HG03280 (cell line): ENCODE results near the gene TMEM59L.
"Not testable (repeated sequence)": the region's sequence is repeated elsewhere in the genome, so short reads cannot be mapped to it uniquely, and the experiment has no call there.

Experiments used
- ATAC-seq: cut with Tn5 transposase; IDR thresholded peaks from one replicate; pipeline ENCODE4 v1.9.1; 2021; ENCODE audit warnings: mild to moderate bottlenecking, moderate library complexity; ENCODE audit not compliant: unreplicated experiment

Gene TMEM59L

DNA sequence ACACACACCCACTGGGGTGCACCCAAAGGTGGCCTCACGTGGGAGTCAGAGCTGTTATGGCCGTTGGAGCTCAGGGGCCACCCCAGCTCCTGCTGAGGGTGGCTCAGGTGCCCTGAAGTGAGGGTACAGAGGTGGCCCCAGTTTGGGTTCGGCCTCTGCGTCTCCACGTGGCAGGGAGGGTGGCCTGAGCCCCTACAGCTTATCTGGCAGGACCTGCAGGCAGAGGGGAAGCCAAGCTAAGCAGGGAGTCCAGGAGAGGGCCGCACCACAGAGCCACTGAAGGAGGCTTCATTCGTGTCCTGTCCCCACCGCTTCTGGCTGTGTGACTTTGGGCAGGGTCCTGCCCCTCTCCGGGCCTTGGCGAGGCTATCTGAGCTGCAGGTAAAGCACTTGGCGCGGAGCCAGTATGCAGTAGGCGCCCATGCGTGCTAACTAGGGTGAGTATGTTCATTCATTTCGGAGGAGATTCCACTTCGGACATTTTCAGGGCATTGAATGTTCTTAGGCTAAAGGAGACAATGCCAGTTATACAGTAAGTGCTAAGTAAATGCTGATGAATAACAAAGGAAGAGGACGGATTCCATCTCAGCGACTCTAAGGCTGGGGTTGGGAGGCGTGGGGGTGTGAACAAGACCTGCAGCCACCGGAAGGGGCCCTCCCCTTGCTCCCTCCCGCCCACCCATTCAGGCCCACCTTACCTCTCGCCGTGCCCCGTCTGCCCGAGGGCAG is 19.1 kb upstream of the TMEM59L start:
- no peak for ATAC-seq

DNA sequence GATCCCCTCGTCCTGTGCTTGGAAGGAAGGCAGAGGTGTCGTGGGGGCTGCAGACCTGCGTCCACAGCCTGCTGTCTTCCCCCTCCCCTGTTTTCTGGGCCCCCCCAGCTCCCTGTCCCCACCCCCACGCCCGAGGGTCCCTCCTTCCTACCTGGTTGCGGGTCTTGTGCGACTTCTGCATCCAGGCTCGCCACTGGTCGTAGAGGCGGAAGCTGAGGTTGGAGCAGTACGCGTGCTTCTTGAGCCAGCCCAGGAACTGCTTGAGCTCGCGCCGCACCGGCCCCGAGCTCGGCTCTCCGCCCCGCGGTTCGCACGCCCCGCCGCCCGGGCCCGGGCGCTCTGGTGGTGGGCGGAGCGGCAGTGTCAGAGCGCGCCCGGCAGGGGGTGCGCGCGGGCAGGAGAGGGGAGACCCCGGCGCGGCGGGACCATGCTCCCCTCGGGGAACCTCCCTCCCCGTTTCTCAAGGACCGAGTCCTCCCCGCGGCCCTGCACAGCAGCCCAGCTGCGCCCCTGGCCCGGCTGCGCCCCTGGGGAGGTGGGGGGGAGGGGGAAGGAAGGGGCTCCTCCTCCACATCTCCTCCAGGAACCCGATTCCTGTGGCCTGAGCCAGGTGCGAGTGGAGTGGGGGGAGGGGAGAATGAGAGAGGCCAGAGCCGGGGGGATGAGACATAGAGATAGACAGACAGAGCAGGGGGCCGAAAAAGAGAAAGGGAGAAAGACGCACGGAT is 18.4 kb upstream of the TMEM59L start:
- no peak for ATAC-seq

DNA sequence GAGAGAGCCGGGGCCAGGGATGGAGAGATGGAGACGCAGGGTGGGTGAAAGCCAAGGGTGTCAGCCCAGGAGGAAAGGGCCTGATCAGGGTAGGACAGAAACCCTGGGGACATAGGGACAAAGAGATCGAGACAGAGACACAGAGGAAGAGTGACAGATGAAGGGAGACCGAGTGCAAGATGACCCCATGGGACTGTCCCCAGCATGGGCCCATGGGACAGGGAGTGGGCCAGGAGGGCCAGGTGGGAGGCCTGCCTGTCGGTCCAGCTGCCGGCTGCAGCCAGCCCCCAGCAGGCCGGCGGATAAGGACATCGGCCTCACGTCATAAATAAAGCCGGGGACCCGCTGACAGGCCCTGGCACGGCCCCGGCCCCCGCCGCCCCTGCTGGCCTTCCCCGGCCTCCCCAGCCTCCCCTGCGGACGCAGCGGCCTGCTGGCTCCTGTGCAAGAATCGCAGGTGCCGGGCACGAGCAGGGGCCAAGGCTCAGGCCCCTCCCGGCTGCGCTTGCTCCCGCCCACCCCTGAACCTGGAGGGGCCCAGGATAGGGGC is 17.8 kb upstream of the TMEM59L start:
- ATAC-seq, result no peak

GRCh38 chr19:18595475-18595874 is 17.2 kb upstream of the TMEM59L start:
- ATAC-seq, result no peak

DNA sequence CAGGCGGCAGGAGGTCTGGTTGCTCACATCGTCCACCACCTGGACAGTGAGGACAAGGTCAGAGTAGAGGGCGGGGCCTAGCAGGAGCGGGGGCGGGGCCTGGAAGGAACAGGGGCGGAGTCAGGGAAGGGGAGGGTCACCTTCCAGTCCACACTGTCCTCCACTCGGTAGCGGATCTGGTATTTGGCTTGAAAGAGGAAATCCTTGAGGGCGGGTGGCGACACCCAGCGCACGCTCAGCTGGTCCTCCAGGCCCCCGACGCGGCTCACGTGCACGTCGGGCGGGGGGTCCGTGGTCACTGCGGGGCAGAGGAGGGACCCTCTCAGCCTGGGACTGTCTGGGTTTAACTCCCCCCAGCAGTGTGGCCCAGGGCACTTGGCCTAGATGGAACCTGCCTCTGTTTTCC is 15.9 kb upstream of the TMEM59L start:
- ATAC-seq, result no peak

GRCh38 chr19:18597809-18598660 is 14.6 kb upstream of the TMEM59L start:
- ATAC-seq, result no peak

GRCh38 chr19:18599485-18599884 is 13.2 kb upstream of the TMEM59L start:
- ATAC-seq, result no peak

GRCh38 chr19:18600692-18601397 is 11.8 kb upstream of the TMEM59L start:
- ATAC-seq, result not testable (repeated sequence)

DNA sequence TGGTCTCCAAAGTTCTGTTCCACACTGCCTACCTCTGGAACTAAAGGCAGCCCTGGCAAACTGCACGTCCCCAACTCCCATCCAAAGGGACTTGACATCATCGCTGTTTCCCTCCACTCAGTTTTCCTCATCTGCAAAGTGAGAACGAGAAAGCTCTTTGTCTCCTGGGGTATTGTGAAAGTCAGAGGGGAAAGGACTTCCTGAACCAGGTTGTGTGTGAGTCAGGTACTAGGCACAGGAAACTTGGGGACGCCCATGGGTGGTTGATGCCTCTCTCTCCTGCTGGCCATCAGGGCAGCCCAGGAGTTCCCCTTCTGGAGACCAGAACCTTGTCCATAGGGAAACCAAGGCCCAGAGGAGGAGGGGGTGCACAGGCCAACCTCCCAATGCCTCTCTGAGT is 10.8 kb upstream of the TMEM59L start:
- no peak for ATAC-seq

- ATAC-seq, result no peak
Measured at GRCh38 chr19:18603255-18603957, 9.3 kb upstream of the TMEM59L start.

DNA sequence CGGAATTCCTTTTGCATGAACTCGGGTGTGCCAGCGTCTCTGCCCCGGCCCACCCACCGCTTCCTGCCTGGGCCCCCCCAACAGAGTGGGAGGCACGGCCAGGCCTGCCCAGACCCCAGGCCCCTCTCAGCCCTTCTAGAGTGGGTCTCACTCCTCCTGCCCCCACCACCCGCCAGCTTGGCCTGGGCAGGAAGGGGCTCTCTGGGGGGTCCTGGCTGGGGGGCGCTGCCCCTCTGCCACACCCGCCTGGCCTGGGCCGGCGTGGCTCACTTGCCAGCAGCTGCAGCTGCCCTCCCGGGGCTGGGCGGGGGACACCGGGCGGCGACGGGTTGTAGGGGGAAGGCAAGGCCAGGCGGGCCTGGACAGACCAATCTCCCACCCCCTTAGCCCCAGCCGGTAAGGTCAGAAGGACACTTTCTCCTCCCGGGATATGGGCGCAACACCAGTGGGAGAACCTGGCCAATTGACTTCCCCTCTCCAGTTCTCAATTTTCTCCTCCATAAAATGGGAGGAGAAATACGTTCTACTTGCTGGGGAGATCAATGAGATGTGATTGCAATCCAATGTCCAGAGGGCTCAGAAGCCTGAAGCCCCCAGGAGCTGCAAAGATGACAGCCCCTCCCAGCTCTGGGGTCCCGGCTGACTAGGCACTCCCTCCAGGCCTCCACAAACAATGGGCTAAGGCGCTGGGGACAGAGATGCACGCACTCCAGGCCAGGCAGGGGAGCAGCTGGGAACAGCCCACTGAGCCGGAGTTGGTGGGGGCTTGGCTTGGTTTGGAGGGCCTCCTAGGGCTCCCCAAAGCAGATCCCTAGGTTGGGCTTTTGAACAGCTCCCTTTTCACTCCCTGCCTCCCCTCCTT is 8.5 kb upstream of the TMEM59L start:
- ATAC-seq, result no peak

- no peak for ATAC-seq
Measured at GRCh38 chr19:18604820-18605159, 7.9 kb upstream of the TMEM59L start.

GRCh38 chr19:18605196-18605545 is 7.5 kb upstream of the TMEM59L start:
- no peak for ATAC-seq

- no peak for ATAC-seq
Measured at GRCh38 chr19:18605546-18606280, 7.0 kb upstream of the TMEM59L start.

GRCh38 chr19:18606281-18607225 is 6.1 kb upstream of the TMEM59L start, which contains the start of gene CRLF1:
Gene CRLF1 (minus strand): TSS chr19:18606799. CDS start chr19:18606656, 143 bp downstream.
- no peak for ATAC-seq

DNA sequence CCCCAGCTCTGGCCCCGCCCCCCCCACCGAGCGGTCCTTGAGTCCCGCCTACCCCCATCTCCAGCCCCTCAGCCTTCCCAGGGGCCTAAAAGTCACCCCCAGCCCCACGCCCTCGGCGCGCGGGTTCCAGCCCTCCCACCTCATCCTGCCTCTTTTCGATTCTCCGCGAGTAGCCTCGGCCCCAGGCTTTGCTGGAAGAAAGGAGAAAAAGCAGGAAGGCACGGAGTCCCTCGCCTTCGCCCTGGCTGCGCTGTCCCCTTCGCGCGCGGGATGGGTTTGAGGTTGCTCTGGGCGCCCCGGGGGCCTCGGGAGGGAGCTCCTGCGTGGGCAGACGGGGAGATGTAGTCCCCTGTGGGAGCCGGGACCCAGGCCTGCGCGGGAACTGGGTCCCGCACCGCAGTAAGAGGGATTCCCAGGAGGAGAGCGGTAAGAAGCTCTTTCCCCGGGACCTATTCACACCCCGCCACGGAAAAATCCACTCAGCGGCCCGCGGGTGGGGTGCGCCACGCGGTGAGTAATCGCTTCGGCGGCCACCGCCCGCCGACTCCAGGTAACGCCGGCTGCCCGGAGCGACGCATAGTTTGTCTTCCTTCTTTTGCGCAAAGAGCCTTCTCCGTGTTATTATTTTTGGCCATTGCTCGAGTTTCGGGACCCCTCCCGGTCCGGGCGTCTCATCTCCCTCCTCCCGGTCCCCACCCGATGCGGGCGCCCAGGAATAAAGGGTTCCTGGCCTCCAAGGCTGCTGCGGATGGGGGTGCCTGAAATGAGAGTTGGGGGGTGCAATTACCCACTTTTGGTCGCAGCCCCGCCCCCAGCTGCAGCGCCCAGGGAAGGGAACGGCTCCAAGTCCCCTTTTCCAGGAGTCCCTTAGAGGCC is 5.2 kb upstream of the TMEM59L start:
- ATAC-seq, result no peak
